Measurements from ENCODE around the gene CLIP2.
"Not testable (repeated sequence)": the region's sequence is repeated elsewhere in the genome, so short reads cannot be mapped to it uniquely, and the experiment has no call there.

Gene CLIP2

GRCh38 chr7:74289018-74289658 is at the start of gene CLIP2:
Gene CLIP2, plus strand, starts transcription at chr7:74289407. Its CDS starts 28,140 bp downstream, at chr7:74317547.
- DNase-seq = peak; percentile 58

- no peak for DNase-seq
These were observed 48.7 kb upstream of the CLIP2 start for GRCh38 chr7:74240482-74240881.

- DNase-seq = no peak
These were observed 47.1 kb upstream of the CLIP2 start for GRCh38 chr7:74242122-74242443.

- no peak for DNase-seq
These were observed 42.7 kb upstream of the CLIP2 start for GRCh38 chr7:74246497-74246896.

- no peak for DNase-seq
These were observed 41.1 kb upstream of the CLIP2 start for GRCh38 chr7:74248156-74248555.

- DNase-seq = not testable (repeated sequence)
These were observed 40.1 kb upstream of the CLIP2 start for GRCh38 chr7:74249058-74249457.

GRCh38 chr7:74252893-74253292 is 36.3 kb upstream of the CLIP2 start:
- DNase-seq = no peak

GRCh38 chr7:74253331-74253730 is 35.9 kb upstream of the CLIP2 start:
- DNase-seq = no peak

- DNase-seq = no peak
These were observed 35.4 kb upstream of the CLIP2 start for GRCh38 chr7:74253835-74254128.

GRCh38 chr7:74254129-74254857 is 34.9 kb upstream of the CLIP2 start, which contains the start of gene RFC2:
Gene RFC2, minus strand, starts transcription at chr7:74254399. Its CDS starts 16 bp downstream, at chr7:74254383.
- peak; percentile 81 for DNase-seq

- DNase-seq = no peak
These were observed 34.3 kb upstream of the CLIP2 start for GRCh38 chr7:74254858-74255379.

GRCh38 chr7:74255461-74255860 is 33.7 kb upstream of the CLIP2 start:
- not testable (repeated sequence) for DNase-seq

- DNase-seq = no peak
These were observed 32.5 kb upstream of the CLIP2 start for GRCh38 chr7:74256491-74257408.

- no peak for DNase-seq
These were observed 30.6 kb upstream of the CLIP2 start for GRCh38 chr7:74258639-74259038.

GRCh38 chr7:74262639-74263398 is 26.4 kb upstream of the CLIP2 start:
- no peak for DNase-seq

- DNase-seq = no peak
These were observed 25.6 kb upstream of the CLIP2 start for GRCh38 chr7:74263399-74264120.

- DNase-seq = no peak
These were observed 22.8 kb upstream of the CLIP2 start for GRCh38 chr7:74266191-74266963.

- DNase-seq = no peak
These were observed 21.2 kb upstream of the CLIP2 start for GRCh38 chr7:74267756-74268565.

GRCh38 chr7:74269757-74270277 is 19.4 kb upstream of the CLIP2 start:
- DNase-seq = peak; percentile 29

GRCh38 chr7:74271742-74272141 is 17.5 kb upstream of the CLIP2 start:
- DNase-seq = no peak

All from amniotic stem cell (primary cell).